Tibial nerve (tissue), 4 donors: ENCODE results near the gene EBP.

ENCODE experiments used
- EP300 ChIP-seq, 2 donors: sonication (generic); formaldehyde crosslinking; IDR thresholded peaks; one replicate each; pipeline ENCODE4 v1.6.1; 2017; ENCODE audit warnings: antibody characterized with exemption in 2 of 2, mild to moderate bottlenecking in 1 of 2
- POLR2A ChIP-seq, 2 donors: fragments of 450-650 bp; IDR thresholded peaks; one replicate each; pipeline ENCODE4 v1.6.1; 2017; ENCODE audit warnings: antibody characterized with exemption in 2 of 2, mild to moderate bottlenecking in 2 of 2, moderate library complexity in 2 of 2
- TF ChIP-seq, protein P1 (sequence below), 5 experiments: fragments of 200-600 bp in 3 of 5; fragments of 450-650 bp in 2 of 5; sonication (generic) in 3 of 5; IDR thresholded peaks; one replicate each; pipeline ENCODE4 v1.5.1; 2016 to 2019; ENCODE audit warnings: antibody characterized with exemption in 5 of 5, mild to moderate bottlenecking in 3 of 5, moderate library complexity in 2 of 5

DNA sequence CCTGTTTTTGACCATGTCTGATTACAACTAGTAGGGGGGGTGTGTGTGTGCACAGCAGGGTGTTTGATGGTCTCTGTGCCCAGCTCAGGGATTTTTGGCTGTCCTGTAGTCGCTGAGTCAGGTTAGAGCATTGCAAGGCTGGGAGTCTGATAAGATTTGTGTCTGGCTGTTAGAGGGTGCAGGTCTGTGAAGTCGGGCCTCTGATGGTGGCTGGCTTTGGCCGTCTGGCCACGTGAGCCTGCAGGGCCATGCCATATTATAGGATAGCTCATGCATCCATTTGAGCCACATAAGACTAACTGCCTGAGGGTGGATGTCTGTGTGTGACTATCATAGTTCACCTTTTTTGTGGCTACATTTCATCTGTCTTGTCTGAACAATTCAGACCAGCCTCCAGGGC, 7.9 kb upstream of the EBP start:
- TF ChIP-seq EP300 (IDR thresholded peaks at IDR 0.05): no peak
- TF ChIP-seq, protein P1, sequence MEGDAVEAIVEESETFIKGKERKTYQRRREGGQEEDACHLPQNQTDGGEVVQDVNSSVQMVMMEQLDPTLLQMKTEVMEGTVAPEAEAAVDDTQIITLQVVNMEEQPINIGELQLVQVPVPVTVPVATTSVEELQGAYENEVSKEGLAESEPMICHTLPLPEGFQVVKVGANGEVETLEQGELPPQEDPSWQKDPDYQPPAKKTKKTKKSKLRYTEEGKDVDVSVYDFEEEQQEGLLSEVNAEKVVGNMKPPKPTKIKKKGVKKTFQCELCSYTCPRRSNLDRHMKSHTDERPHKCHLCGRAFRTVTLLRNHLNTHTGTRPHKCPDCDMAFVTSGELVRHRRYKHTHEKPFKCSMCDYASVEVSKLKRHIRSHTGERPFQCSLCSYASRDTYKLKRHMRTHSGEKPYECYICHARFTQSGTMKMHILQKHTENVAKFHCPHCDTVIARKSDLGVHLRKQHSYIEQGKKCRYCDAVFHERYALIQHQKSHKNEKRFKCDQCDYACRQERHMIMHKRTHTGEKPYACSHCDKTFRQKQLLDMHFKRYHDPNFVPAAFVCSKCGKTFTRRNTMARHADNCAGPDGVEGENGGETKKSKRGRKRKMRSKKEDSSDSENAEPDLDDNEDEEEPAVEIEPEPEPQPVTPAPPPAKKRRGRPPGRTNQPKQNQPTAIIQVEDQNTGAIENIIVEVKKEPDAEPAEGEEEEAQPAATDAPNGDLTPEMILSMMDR (IDR thresholded peaks at IDR 0.05): no peak
- no peak for TF ChIP-seq POLR2A (IDR thresholded peaks at IDR 0.05)
